D721Med (cell line): ENCODE results near the gene GRIN2A.

Experiments
- DNase-seq: peaks from one replicate; pipeline ENCODE4 v3.0.0; 2011; ENCODE audit warnings: low spot score; ENCODE audit not compliant: insufficient read length
- FAIRE-seq: peaks from 2 replicates; lab custom pipeline; 2011; peaks lifted over from hg19 to GRCh38; lab: Jason Lieb, UNC
- CTCF ChIP-seq: IDR thresholded peaks from 2 replicates; pipeline ENCODE4 v1.5.1; 2012; ENCODE audit warnings: mild to moderate bottlenecking, control low read depth; ENCODE audit not compliant: insufficient read depth; ENCODE audit errors: missing control alignments

Gene GRIN2A

GRCh38 chr16:9801651-9802050, 380.6 kb downstream of the GRIN2A start:
- TF ChIP-seq CTCF: no peak
- FAIRE-seq (no peak), DNase-seq (no peak)

GRCh38 chr16:9800186-9800738, 382.0 kb downstream of the GRIN2A start:
- TF ChIP-seq CTCF: no peak
- FAIRE-seq: no peak

GRCh38 chr16:9798952-9799580, 383.2 kb downstream of the GRIN2A start:
- DNase-seq: no peak
- no peak for FAIRE-seq
- no peak for TF ChIP-seq CTCF

More at GRCh38 chr16:9800186-9800738, 382.0 kb downstream of the GRIN2A start:
- DNase-seq: no peak

- DNase-seq (no peak), FAIRE-seq (no peak)
- no peak for TF ChIP-seq CTCF
These were observed 383.8 kb downstream of the GRIN2A start for GRCh38 chr16:9798474-9798873.

GRCh38 chr16:9797306-9797705, 384.9 kb downstream of the GRIN2A start:
- no peak for DNase-seq
- no peak for TF ChIP-seq CTCF

GRCh38 chr16:9793623-9794022, 388.6 kb downstream of the GRIN2A start:
- no peak for FAIRE-seq
- TF ChIP-seq CTCF: no peak
- no peak for DNase-seq

More at GRCh38 chr16:9797306-9797705, 384.9 kb downstream of the GRIN2A start:
- no peak for FAIRE-seq

DNA sequence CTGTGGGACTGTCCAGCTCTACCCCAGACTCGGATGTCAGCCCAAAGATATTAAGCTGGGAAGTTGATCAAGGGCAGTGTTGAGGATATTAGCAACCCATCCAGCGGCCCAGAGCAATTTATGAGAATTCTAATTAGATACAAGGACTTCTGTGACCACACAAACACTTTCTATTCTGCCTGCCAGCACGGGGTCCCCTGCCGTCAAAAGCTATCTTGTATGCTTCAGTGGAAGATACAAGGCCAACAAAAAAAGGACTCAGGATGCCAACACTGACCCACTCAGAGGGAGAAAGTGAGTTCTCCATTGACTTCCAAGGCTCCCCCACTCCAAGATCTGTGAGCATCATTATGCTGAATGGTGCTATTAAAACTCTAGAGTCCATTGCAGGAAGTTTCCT, 390.7 kb downstream of the GRIN2A start:
- no peak for FAIRE-seq
- no peak for DNase-seq
- TF ChIP-seq CTCF: no peak
